ENCODE data around the gene PFN3.
A peak's percentile ranks its signal among the peaks of the same experiment; 100 is the strongest.
"Not testable (repeated sequence)": the region's sequence is repeated elsewhere in the genome, so short reads cannot be mapped to it uniquely, and the experiment has no call there.

The PFN3 gene

DNA sequence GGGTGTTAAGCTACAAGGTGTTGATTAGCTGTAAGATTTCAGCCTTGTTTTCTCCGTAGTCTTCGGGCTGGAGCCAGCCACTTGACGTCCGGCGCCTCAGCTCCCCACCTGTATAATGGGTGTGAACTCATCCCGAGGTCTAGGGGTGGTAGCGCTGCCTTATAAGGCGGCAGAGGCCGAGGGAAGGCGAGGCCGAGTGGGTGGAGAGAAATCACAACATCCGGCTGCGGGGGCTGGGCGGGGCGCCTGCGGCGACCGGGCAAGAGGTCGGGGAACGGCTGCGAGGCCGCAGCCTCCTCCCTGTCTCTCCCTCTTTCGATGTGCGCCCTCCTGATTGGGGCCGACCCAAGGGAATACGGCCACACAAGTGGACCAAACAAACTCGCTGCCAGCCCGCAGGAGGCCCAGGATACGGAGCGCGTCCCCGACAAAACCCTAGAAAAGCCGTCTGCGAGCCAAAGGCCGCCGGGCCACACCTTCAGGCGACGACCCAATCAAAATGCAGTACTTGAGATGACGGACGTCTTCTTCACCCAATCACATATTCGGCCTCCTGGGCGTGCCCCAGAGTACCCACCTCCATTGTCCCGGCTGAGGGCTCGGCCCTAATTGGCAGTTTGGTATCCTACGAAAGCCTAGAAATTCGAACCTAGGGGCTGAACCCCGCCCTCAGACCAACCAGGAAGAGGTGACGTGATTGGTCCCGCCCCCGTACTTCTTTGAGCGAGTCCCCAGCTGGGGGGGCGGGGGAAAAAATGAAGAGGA lies 25.5 kb upstream of the PFN3 start:
- peak; percentile 97 to 99 for DNase-seq (ENCODE audit: low read depth in 2 of 2)

- no peak for DNase-seq (ENCODE audit: low read depth in 2 of 2)
Measured at GRCh38 chr5:177425196-177425800, 24.8 kb upstream of the PFN3 start.

DNA sequence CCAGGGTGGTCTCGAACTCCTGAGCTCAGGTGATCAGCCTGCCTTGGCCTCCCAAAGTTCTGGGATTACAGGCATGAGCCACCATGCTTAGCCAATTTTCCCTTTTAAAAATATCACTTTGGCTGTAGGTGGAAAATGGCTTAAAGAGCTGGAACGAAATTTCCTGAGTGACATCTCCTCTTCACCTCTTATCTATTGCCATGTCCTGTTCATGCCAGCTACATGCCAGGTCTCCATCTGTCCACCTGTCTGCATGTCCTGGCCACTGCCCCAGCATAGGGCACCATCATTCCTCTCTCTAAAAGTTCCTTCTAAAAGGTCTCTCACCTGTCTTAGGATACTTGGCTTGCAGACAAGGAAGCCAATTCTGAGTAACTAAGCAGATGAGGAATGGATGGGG lies 23.2 kb upstream of the PFN3 start:
- DNase-seq (ENCODE audit: low read depth in 2 of 2): no peak

GRCh38 chr5:177421062-177421798 lies 20.8 kb upstream of the PFN3 start:
- no peak for DNase-seq (ENCODE audit: low read depth in 2 of 2)

- not testable (repeated sequence) for DNase-seq (ENCODE audit: low read depth in 2 of 2)
Measured at GRCh38 chr5:177420472-177420871, 20.0 kb upstream of the PFN3 start.

- no peak for DNase-seq (ENCODE audit: low read depth in 2 of 2)
Measured at GRCh38 chr5:177419046-177419445, 18.6 kb upstream of the PFN3 start.

- DNase-seq (ENCODE audit: low read depth in 2 of 2): not testable (repeated sequence)
Measured at GRCh38 chr5:177417081-177417480, 16.6 kb upstream of the PFN3 start.

GRCh38 chr5:177414481-177414880 lies 14.0 kb upstream of the PFN3 start:
- no peak for DNase-seq (ENCODE audit: low read depth in 2 of 2)

GRCh38 chr5:177412603-177413233 lies 12.3 kb upstream of the PFN3 start:
- DNase-seq (ENCODE audit: low read depth in 2 of 2): no peak

- no peak for DNase-seq (ENCODE audit: low read depth in 2 of 2)
Measured at GRCh38 chr5:177410575-177410974, 10.1 kb upstream of the PFN3 start.

GRCh38 chr5:177409043-177409801 lies 8.8 kb upstream of the PFN3 start, which contains the start of gene F12:
F12 (minus strand) TSS chr5:177409564; CDS start chr5:177409527, 37 bp downstream.
- no peak for DNase-seq (ENCODE audit: low read depth in 2 of 2)

DNA sequence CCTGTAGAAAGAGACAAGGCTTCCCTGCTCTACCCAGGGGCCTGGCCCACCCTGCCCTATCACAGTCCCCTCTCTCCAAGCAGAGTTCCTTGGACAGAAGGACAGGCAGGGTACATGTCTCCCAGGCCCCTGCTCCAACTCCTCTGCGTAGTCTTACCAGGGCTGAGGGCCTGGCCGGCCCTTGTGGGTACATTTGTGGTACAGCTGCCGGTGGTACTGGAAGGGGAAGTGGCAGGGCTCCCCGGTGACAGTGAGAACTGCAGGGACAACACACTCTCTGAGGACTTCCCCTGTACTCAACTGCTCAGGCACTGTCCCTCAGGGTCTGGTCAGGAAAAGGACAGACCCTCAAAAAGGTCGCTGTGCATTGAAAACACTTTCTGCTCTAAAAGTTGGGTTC lies 5.3 kb upstream of the PFN3 start:
- no peak for DNase-seq (ENCODE audit: low read depth in 2 of 2)

DNA sequence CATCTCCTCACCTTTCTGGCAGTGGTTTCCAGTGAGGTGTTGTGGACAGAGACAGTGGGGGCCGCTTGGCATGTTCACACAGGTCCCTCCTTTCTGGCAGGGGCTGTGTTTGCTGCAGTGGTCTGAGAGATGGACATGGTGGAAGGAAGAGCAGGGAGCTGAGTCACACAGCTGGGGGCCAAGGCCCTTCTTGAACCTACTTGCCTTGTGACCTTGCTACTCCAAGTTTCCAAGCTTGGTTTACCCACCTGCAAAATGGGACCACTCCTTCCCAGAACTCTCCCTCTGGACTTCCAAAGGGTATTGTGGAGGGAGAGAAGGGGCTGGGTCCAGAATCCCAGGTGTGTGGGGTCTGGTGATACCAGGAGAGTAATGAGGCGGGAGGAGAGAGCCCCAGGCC lies 4.9 kb upstream of the PFN3 start:
- no peak for DNase-seq (ENCODE audit: low read depth in 2 of 2)

- no peak for DNase-seq (ENCODE audit: low read depth in 2 of 2)
Measured at GRCh38 chr5:177404641-177405179, 4.2 kb upstream of the PFN3 start.

- DNase-seq (ENCODE audit: low read depth in 2 of 2): peak; percentile 77 to 79
Measured at GRCh38 chr5:177403792-177404640, 3.6 kb upstream of the PFN3 start.

GRCh38 chr5:177403102-177403791 lies 2.8 kb upstream of the PFN3 start:
- no peak for DNase-seq (ENCODE audit: low read depth in 2 of 2)

GRCh38 chr5:177402271-177403043 lies 2.0 kb upstream of the PFN3 start:
- DNase-seq (ENCODE audit: low read depth in 2 of 2): peak; percentile 57 to 59

DNA sequence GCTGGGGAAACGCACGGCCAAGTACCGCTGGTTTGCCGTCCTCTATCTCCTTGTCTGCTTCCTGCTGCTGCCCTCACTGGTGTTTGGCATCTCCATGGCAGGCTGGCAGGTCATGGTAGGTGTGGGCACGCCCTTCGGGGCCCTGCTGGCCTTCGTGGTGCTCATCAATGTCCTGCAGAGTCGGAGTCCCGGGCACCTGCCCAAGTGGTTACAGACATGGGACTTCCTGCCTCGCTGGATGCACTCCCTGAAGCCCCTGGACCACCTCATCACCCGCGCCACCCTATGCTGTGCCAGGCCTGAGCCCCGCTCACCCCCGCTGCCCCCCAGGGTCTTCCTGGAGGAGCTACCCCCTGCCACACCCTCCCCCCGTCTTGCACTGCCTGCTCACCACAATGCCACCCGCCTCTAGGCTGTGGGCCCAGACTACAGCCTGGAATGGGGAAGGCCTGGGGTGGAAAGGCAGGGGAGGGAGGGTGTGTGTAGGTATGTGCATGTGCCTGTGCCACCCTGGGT lies 2.5 kb downstream of the PFN3 start:
- DNase-seq (ENCODE audit: low read depth in 2 of 2): no peak

GRCh38 chr5:177396807-177397206 lies 3.7 kb downstream of the PFN3 start:
- no peak for DNase-seq (ENCODE audit: low read depth in 2 of 2)
